ENCODE measurements around the gene CCL3. TPM values are rescaled to one million over a fixed set of nuclear protein-coding genes. Genes with fewer than 3 reads are reported as not detected.
A peak's percentile ranks its signal among the peaks of the same experiment; 100 is the strongest.
"Not testable (repeated sequence)": the region's sequence is repeated elsewhere in the genome, so short reads cannot be mapped to it uniquely, and the experiment has no call there.

The CCL3 gene
- total RNA-seq, 1 donor from 2014 or later, result 9.9 TPM

DNA sequence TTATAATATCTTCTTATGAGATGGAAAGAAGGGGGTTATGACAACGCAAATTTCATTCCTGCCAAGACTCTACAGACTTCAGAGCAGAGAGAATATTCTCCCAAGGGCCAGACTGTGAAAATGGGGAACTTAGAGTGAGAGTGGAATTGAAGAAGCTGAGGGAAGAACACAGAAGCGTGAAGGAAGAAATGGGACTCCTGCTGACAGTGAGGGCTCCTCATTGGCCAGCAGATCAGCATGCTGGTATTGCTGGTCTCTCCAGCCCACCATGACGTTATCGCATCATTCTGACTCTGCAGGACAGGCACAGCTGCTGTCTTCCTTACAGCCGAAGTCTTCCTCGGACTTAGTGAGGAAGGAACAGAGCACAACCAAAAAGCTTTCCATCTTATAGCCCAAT, 38.0 kb upstream of the CCL3 start:
- no peak overlapping the region for H3K27ac ChIP-seq
- intact Hi-C loops (cut with DNase I), result no loop called here
- no peak overlapping the region for H3K4me3 ChIP-seq
- DNase-seq, result no peak
- H3K27me3 ChIP-seq, result no peaks in the 10 kb centered on the region
- ATAC-seq, result peak; percentile 42
- H3K36me3 ChIP-seq, result no peaks in the 10 kb centered on the region
- H3K4me1 ChIP-seq, result no peaks in the 10 kb centered on the region
- H3K9me3 ChIP-seq, result peaks cover 9% of the 10 kb centered on the region
- TF ChIP-seq, protein P1, sequence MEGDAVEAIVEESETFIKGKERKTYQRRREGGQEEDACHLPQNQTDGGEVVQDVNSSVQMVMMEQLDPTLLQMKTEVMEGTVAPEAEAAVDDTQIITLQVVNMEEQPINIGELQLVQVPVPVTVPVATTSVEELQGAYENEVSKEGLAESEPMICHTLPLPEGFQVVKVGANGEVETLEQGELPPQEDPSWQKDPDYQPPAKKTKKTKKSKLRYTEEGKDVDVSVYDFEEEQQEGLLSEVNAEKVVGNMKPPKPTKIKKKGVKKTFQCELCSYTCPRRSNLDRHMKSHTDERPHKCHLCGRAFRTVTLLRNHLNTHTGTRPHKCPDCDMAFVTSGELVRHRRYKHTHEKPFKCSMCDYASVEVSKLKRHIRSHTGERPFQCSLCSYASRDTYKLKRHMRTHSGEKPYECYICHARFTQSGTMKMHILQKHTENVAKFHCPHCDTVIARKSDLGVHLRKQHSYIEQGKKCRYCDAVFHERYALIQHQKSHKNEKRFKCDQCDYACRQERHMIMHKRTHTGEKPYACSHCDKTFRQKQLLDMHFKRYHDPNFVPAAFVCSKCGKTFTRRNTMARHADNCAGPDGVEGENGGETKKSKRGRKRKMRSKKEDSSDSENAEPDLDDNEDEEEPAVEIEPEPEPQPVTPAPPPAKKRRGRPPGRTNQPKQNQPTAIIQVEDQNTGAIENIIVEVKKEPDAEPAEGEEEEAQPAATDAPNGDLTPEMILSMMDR (IDR thresholded peaks at IDR 0.05), result no peak

DNA sequence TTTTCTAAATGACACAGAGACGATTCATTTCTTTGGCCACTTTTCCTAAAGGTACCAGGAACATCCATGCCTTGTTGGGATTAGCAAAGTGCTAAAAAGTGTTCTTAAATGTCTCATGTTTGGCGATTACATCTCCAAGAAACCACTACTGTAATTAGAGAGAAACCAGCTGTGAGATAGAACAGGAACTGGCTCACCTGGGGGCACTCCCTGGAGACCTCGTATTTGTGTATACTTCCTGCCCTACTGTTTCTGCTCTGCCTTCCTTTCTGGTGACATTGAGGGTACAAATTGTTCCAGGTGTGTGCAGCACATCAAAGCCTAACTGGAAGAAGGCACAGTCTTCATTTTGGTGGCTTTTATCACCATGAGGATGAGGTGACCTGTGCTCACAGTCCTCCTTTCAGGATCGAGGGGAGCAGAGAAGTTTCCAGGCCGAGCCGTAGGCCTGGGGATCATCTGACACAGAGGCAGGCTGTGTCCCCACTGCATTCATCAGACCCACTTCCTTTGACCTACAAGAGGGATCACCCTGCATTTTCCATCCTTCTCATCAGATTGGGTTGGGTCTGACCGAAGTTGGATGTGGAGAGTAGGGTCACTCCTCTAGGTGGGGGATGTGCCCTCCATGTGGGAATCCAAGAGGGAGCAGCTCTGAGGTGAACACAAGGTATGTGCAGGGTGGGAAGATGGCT, 37.4 kb upstream of the CCL3 start:
- intact Hi-C loops (cut with DNase I), result no loop called here
- TF ChIP-seq, protein P1 (IDR thresholded peaks at IDR 0.05), result no peak
- ATAC-seq, result no peak

GRCh38 chr17:36124879-36125824, 35.2 kb upstream of the CCL3 start:
- Histone ChIP-seq H3K4me3 (no peak overlapping the region), H3K27ac (no peak overlapping the region), H3K9me3 (peaks cover 9% of the 10 kb centered on the region), H3K36me3 (no peaks in the 10 kb centered on the region), H3K27me3 (no peaks in the 10 kb centered on the region), H3K4me1 (no peaks in the 10 kb centered on the region)
- intact Hi-C loops (cut with DNase I), result no loop called here
- no peak for DNase-seq
- TF ChIP-seq, protein P1 (IDR thresholded peaks at IDR 0.05), result no peak
- no peak for ATAC-seq

More for the DNA sequence above, 37.4 kb upstream of the CCL3 start:
- H3K27me3 ChIP-seq, result no peaks in the 10 kb centered on the region
- peaks cover 9% of the 10 kb centered on the region for H3K9me3 ChIP-seq
- H3K4me3 ChIP-seq, result no peak overlapping the region
- no peaks in the 10 kb centered on the region for H3K36me3 ChIP-seq
- DNase-seq, result no peak
- H3K27ac ChIP-seq, result no peak overlapping the region
- H3K4me1 ChIP-seq, result no peaks in the 10 kb centered on the region

GRCh38 chr17:36123431-36123830, 33.5 kb upstream of the CCL3 start:
- intact Hi-C loops (cut with DNase I), result no loop called here
- DNase-seq, result no peak
- ATAC-seq, result no peak
- Histone ChIP-seq H3K4me3 (no peak overlapping the region), H3K36me3 (no peaks in the 10 kb centered on the region), H3K4me1 (no peaks in the 10 kb centered on the region), H3K9me3 (peaks cover 9% of the 10 kb centered on the region), H3K27me3 (no peaks in the 10 kb centered on the region), H3K27ac (no peak overlapping the region)
- TF ChIP-seq, protein P1 (IDR thresholded peaks at IDR 0.05), result no peak

- H3K4me1 ChIP-seq; DNase-seq; H3K4me3 ChIP-seq; ATAC-seq; H3K27ac ChIP-seq; H3K27me3 ChIP-seq; H3K9me3 ChIP-seq; H3K36me3 ChIP-seq; intact Hi-C loops (cut with DNase I): not testable (repeated sequence)
Measured at GRCh38 chr17:36121099-36121498, 31.2 kb upstream of the CCL3 start.

- intact Hi-C loops (cut with DNase I), result no loop called here
- no peak for ATAC-seq
- H3K4me3 ChIP-seq, result no peak overlapping the region
Measured at GRCh38 chr17:36120221-36120620, 30.3 kb upstream of the CCL3 start.

More at GRCh38 chr17:36120221-36120620, 30.3 kb upstream of the CCL3 start:
- Histone ChIP-seq H3K36me3 (no peaks in the 10 kb centered on the region), H3K27me3 (no peaks in the 10 kb centered on the region), H3K9me3 (peaks cover 3% of the 10 kb centered on the region), H3K27ac (no peak overlapping the region), H3K4me1 (no peaks in the 10 kb centered on the region)
- TF ChIP-seq, protein P1 (IDR thresholded peaks at IDR 0.05), result no peak
- no peak for DNase-seq
